HL-60 (cell line): ENCODE data around the gene SLC35F3.

ENCODE experiments used
- CTCF ChIP-seq: IDR thresholded peaks from one replicate; pipeline ENCODE4 v1.5.1; 2011; ENCODE audit warnings: low read length, control low read depth, inconsistent platforms; ENCODE audit not compliant: insufficient read depth
- POLR2AphosphoS5 ChIP-seq: IDR thresholded peaks from 2 replicates; pipeline ENCODE4 v1.6.1; 2012; ENCODE audit warnings: low read depth
- REST ChIP-seq: IDR thresholded peaks from 2 replicates; pipeline ENCODE4 v1.6.1; 2012; ENCODE audit warnings: low read depth; ENCODE audit not compliant: insufficient replicate concordance

GRCh38 chr1:234148816-234149215 lies 244.3 kb downstream of the SLC35F3 start:
- TF ChIP-seq CTCF (no peak), POLR2AphosphoS5 (no peak), REST (no peak)
